ENCODE results near the gene PRPF4.

Gene PRPF4

GRCh38 chr9:113326230-113326629, 50.8 kb downstream of the PRPF4 start:
- TF ChIP-seq FOXP2 (optimal IDR thresholded peaks at IDR 0.05; ENCODE audit: borderline replicate concordance, extremely low read depth, extremely low read length, insufficient read depth) (no peak), TAF1 (IDR thresholded peaks at IDR 0.05; ENCODE audit: borderline replicate concordance, insufficient read depth, low read length) (no peak), SIN3A (IDR thresholded peaks at IDR 0.05; ENCODE audit: borderline replicate concordance, insufficient read depth, low read length) (no peak), POLR2AphosphoS5 (IDR thresholded peaks at IDR 0.05; ENCODE audit: low read depth, low read length) (no peak)
- TF ChIP-seq, protein P1, sequence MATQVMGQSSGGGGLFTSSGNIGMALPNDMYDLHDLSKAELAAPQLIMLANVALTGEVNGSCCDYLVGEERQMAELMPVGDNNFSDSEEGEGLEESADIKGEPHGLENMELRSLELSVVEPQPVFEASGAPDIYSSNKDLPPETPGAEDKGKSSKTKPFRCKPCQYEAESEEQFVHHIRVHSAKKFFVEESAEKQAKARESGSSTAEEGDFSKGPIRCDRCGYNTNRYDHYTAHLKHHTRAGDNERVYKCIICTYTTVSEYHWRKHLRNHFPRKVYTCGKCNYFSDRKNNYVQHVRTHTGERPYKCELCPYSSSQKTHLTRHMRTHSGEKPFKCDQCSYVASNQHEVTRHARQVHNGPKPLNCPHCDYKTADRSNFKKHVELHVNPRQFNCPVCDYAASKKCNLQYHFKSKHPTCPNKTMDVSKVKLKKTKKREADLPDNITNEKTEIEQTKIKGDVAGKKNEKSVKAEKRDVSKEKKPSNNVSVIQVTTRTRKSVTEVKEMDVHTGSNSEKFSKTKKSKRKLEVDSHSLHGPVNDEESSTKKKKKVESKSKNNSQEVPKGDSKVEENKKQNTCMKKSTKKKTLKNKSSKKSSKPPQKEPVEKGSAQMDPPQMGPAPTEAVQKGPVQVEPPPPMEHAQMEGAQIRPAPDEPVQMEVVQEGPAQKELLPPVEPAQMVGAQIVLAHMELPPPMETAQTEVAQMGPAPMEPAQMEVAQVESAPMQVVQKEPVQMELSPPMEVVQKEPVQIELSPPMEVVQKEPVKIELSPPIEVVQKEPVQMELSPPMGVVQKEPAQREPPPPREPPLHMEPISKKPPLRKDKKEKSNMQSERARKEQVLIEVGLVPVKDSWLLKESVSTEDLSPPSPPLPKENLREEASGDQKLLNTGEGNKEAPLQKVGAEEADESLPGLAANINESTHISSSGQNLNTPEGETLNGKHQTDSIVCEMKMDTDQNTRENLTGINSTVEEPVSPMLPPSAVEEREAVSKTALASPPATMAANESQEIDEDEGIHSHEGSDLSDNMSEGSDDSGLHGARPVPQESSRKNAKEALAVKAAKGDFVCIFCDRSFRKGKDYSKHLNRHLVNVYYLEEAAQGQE (IDR thresholded peaks at IDR 0.05; ENCODE audit: insufficient read depth in 1 of 2, low read depth in 2 of 2, low read length in 2 of 2), result no peak

GRCh38 chr9:113328045-113328782, 52.8 kb downstream of the PRPF4 start:
- no peak for TF ChIP-seq POLR2AphosphoS5 (IDR thresholded peaks at IDR 0.05; ENCODE audit: low read depth, low read length)
- TF ChIP-seq, protein P1 (IDR thresholded peaks at IDR 0.05; ENCODE audit: insufficient read depth in 1 of 2, low read depth in 2 of 2, low read length in 2 of 2), result no peak
- TF ChIP-seq SIN3A (IDR thresholded peaks at IDR 0.05; ENCODE audit: borderline replicate concordance, insufficient read depth, low read length), result no peak
- no peak for TF ChIP-seq FOXP2 (optimal IDR thresholded peaks at IDR 0.05; ENCODE audit: borderline replicate concordance, extremely low read depth, extremely low read length, insufficient read depth)
- TF ChIP-seq TAF1 (IDR thresholded peaks at IDR 0.05; ENCODE audit: borderline replicate concordance, insufficient read depth, low read length), result no peak

GRCh38 chr9:113331780-113332179, 56.3 kb downstream of the PRPF4 start:
- TF ChIP-seq POLR2AphosphoS5 (IDR thresholded peaks at IDR 0.05; ENCODE audit: low read depth, low read length) (no peak), SIN3A (IDR thresholded peaks at IDR 0.05; ENCODE audit: borderline replicate concordance, insufficient read depth, low read length) (no peak), FOXP2 (optimal IDR thresholded peaks at IDR 0.05; ENCODE audit: borderline replicate concordance, extremely low read depth, extremely low read length, insufficient read depth) (no peak), TAF1 (IDR thresholded peaks at IDR 0.05; ENCODE audit: borderline replicate concordance, insufficient read depth, low read length) (no peak)
- TF ChIP-seq, protein P1 (IDR thresholded peaks at IDR 0.05; ENCODE audit: insufficient read depth in 1 of 2, low read depth in 2 of 2, low read length in 2 of 2), result no peak

DNA sequence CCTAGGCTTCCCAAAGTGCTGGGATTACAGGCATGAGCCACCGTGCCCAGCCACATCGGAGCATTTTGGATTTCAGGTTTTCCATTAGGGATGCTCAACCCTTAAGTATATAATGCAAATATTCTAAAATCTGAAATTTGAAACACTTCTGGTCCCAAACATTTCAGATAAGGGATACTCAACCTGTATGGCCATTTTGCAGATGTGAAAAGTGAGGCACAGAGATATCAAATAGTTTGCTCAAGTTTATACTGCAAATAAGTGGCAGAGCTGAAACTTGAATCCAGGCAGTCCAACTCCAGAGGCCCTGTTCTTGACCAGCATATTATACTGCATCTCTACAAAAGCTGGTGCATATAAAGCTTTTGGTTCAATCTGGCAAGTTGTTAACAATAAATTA, 62.3 kb downstream of the PRPF4 start:
- TF ChIP-seq, protein P1 (IDR thresholded peaks at IDR 0.05; ENCODE audit: insufficient read depth in 1 of 2, low read depth in 2 of 2, low read length in 2 of 2), result no peak
- TF ChIP-seq SIN3A (IDR thresholded peaks at IDR 0.05; ENCODE audit: borderline replicate concordance, insufficient read depth, low read length), result no peak
- no peak for TF ChIP-seq POLR2AphosphoS5 (IDR thresholded peaks at IDR 0.05; ENCODE audit: low read depth, low read length)
- no peak for TF ChIP-seq FOXP2 (optimal IDR thresholded peaks at IDR 0.05; ENCODE audit: borderline replicate concordance, extremely low read depth, extremely low read length, insufficient read depth)
- no peak for TF ChIP-seq TAF1 (IDR thresholded peaks at IDR 0.05; ENCODE audit: borderline replicate concordance, insufficient read depth, low read length)
